ENCODE results near the gene CNST.

- no peak for TF ChIP-seq ZNF274 (IDR thresholded peaks at IDR 0.05; ENCODE audit: borderline replicate concordance, low read depth, low read length)
- TF ChIP-seq EHMT2 (IDR thresholded peaks at IDR 0.05) = no peak
- TF ChIP-seq PHB2 (IDR thresholded peaks at IDR 0.05; ENCODE audit: low read depth) = no peak
- TF ChIP-seq E2F1 (CRISPR knock-in tag; IDR thresholded peaks at IDR 0.05) = no peak
- TF ChIP-seq, protein P1, sequence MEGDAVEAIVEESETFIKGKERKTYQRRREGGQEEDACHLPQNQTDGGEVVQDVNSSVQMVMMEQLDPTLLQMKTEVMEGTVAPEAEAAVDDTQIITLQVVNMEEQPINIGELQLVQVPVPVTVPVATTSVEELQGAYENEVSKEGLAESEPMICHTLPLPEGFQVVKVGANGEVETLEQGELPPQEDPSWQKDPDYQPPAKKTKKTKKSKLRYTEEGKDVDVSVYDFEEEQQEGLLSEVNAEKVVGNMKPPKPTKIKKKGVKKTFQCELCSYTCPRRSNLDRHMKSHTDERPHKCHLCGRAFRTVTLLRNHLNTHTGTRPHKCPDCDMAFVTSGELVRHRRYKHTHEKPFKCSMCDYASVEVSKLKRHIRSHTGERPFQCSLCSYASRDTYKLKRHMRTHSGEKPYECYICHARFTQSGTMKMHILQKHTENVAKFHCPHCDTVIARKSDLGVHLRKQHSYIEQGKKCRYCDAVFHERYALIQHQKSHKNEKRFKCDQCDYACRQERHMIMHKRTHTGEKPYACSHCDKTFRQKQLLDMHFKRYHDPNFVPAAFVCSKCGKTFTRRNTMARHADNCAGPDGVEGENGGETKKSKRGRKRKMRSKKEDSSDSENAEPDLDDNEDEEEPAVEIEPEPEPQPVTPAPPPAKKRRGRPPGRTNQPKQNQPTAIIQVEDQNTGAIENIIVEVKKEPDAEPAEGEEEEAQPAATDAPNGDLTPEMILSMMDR (IDR thresholded peaks at IDR 0.05 in 2 of 3, conservative IDR thresholded peaks at IDR 0.05 in 1 of 3; ENCODE audit: insufficient read depth in 2 of 3, low read depth in 1 of 3, low read length in 3 of 3) = no peak
- TF ChIP-seq ZC3H11A (IDR thresholded peaks at IDR 0.05; ENCODE audit: low read depth, low read length) = no peak
- TF ChIP-seq TAF1 (IDR thresholded peaks at IDR 0.05; ENCODE audit: control insufficient read depth, extremely low read depth, insufficient read depth, low read length, severe bottlenecking) = no peak
- TF ChIP-seq, protein P2, sequence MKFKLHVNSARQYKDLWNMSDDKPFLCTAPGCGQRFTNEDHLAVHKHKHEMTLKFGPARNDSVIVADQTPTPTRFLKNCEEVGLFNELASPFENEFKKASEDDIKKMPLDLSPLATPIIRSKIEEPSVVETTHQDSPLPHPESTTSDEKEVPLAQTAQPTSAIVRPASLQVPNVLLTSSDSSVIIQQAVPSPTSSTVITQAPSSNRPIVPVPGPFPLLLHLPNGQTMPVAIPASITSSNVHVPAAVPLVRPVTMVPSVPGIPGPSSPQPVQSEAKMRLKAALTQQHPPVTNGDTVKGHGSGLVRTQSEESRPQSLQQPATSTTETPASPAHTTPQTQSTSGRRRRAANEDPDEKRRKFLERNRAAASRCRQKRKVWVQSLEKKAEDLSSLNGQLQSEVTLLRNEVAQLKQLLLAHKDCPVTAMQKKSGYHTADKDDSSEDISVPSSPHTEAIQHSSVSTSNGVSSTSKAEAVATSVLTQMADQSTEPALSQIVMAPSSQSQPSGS (CRISPR knock-in tag; IDR thresholded peaks at IDR 0.05) = no peak
- TF ChIP-seq TGIF2 (CRISPR knock-in tag; IDR thresholded peaks at IDR 0.05) = no peak
- no peak for TF ChIP-seq MAZ (CRISPR knock-in tag; conservative IDR thresholded peaks at IDR 0.05 in 1 of 2, IDR thresholded peaks at IDR 0.05 in 1 of 2)
- no peak for TF ChIP-seq CREB1 (IDR thresholded peaks at IDR 0.05)
- no peak for TF ChIP-seq CREB1 (CRISPR knock-in tag; IDR thresholded peaks at IDR 0.05)
- TF ChIP-seq, protein P3, sequence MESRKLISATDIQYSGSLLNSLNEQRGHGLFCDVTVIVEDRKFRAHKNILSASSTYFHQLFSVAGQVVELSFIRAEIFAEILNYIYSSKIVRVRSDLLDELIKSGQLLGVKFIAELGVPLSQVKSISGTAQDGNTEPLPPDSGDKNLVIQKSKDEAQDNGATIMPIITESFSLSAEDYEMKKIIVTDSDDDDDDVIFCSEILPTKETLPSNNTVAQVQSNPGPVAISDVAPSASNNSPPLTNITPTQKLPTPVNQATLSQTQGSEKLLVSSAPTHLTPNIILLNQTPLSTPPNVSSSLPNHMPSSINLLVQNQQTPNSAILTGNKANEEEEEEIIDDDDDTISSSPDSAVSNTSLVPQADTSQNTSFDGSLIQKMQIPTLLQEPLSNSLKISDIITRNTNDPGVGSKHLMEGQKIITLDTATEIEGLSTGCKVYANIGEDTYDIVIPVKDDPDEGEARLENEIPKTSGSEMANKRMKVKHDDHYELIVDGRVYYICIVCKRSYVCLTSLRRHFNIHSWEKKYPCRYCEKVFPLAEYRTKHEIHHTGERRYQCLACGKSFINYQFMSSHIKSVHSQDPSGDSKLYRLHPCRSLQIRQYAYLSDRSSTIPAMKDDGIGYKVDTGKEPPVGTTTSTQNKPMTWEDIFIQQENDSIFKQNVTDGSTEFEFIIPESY (CRISPR knock-in tag; IDR thresholded peaks at IDR 0.05) = no peak
These were observed 75.1 kb downstream of the CNST start for GRCh38 chr1:246641394-246641793.

Data from K562 (cell line).